Stomach (tissue), 19 donors: ENCODE data around the gene OR10J1. TPM values are rescaled to one million over a fixed set of nuclear protein-coding genes. Genes with fewer than 3 reads are reported as not detected.

Source experiments
- DNase-seq, 2 donors: peaks; one replicate each; pipeline versions ENCODE4 v3.0.0 to v3.0.0-alpha.2; 2013 to 2019
- H3K27ac ChIP-seq, 5 donors: fragments of 200-600 bp in 4 of 5; sonication (generic) in 4 of 5; one replicate each; pipeline ENCODE4 v1.5.1; 2013 to 2019; ENCODE audit warnings: mild to moderate bottlenecking in 1 of 5, moderate library complexity in 1 of 5
- H3K27me3 ChIP-seq, 3 donors: fragments of 200-600 bp; sonication (generic); one replicate each; pipeline ENCODE4 v1.5.1; 2017 to 2019; ENCODE audit warnings: mixed run types in 1 of 3
- H3K36me3 ChIP-seq, 4 donors: fragments of 200-600 bp; sonication (generic); 1 replicate in 3 of 4; 2 replicates in 1 of 4; pipeline ENCODE4 v1.5.1; 2016 to 2019
- H3K4me1 ChIP-seq, 4 donors: fragments of 200-600 bp; sonication (generic); one replicate each; pipeline ENCODE4 v1.5.1; 2016 to 2019
- H3K4me3 ChIP-seq, 4 donors: fragments of 200-600 bp; sonication (generic) in 3 of 4; one replicate each; pipeline ENCODE4 v1.5.1; 2016 to 2019; ENCODE audit warnings: mild to moderate bottlenecking in 1 of 4
- H3K9me3 ChIP-seq, 4 donors: fragments of 200-600 bp; sonication (generic); one replicate each; pipeline ENCODE4 v1.5.1; 2016 to 2019
- CTCF ChIP-seq, 7 experiments: fragments of 450-650 bp in 4 of 7; fragments of 200-600 bp in 3 of 7; sonication (generic) in 3 of 7; IDR thresholded peaks; one replicate each; pipeline ENCODE4 v1.5.1; 2016 to 2019; ENCODE audit warnings: antibody characterized with exemption in 7 of 7, control low read depth in 2 of 7, mild to moderate bottlenecking in 1 of 7
- EP300 ChIP-seq: sonication (generic); formaldehyde crosslinking; IDR thresholded peaks from one replicate; pipeline ENCODE4 v1.6.1; 2017; ENCODE audit warnings: antibody characterized with exemption
- POLR2A ChIP-seq, 4 donors: fragments of 450-650 bp; IDR thresholded peaks; one replicate each; pipeline ENCODE4 v1.6.1; 2016; ENCODE audit warnings: antibody characterized with exemption in 4 of 4, control low read depth in 2 of 4, mild to moderate bottlenecking in 1 of 4, moderate library complexity in 1 of 4
- POLR2AphosphoS5 ChIP-seq, 3 donors: sonication (generic); formaldehyde crosslinking; IDR thresholded peaks; one replicate each; pipeline ENCODE4 v1.6.1; 2016; ENCODE audit warnings: antibody characterized with exemption in 3 of 3
- WGBS, 5 donors: extraction: QIAGEN DNeasy Blood & Tissue Kit in 3 of 5; methylation state at CpG; one replicate each; pipeline versions ENCODE4 v1.1.5 to v1.1.7; 2013 to 2018; 5-methylcytosine and 5-hydroxymethylcytosine counted together
- intact Hi-C: fragments of 100-400 bp; cut with DNase I; formaldehyde crosslinking; loops from one replicate; pipeline ENCODE4 v1.15.1; 2023; ENCODE audit warnings: low total_unique reads
- long read RNA-seq, 10 donors: transcript quantifications; one replicate each; lab custom pipeline, GENCODE V29; 2026
- polyA plus RNA-seq, 3 donors: library from polyadenylated mRNA; stranded (reverse); fragments of 200-250 nt; gene quantifications; one replicate each; pipeline ENCODE4 v1.2.3, GENCODE V29; 2013
- total RNA-seq, 5 donors: library from RNA; depleted of rRNA; stranded (reverse); fragments of >200 nt; gene quantifications; one replicate each; pipeline versions ENCODE4 v1.1.0 to v1.2.3, GENCODE V29; 2014 to 2016
- donor health status: healthy with polysubstance abuse.
- donor health status: Bipolar disorder and iron deficiency.
- donor health status: healthy.

Gene OR10J1
- total RNA-seq (not detected), polyA plus RNA-seq (not detected)
- long read RNA-seq, donor 1, result 0 reads
- long read RNA-seq, donor 2, result 0 reads
- long read RNA-seq, donor 3, result 0 reads
- long read RNA-seq, donor 4, result 0 reads
- long read RNA-seq, donor 5, result 0 reads
- long read RNA-seq, donor 6, result 0 reads
- long read RNA-seq, donor 7, result 0 reads
- long read RNA-seq, donor 8, result 0 reads
- long read RNA-seq, donor 9, result 0 reads
- long read RNA-seq, donor 10, result 0 reads

GRCh38 chr1:159439422-159439821 lies at the start of gene OR10J1:
Gene OR10J1 (plus strand): TSS chr1:159439722. CDS start chr1:159439792, 70 bp downstream.
- no peak within 1 kb of the TSS for H3K27ac ChIP-seq
- no peak within 1 kb of the TSS for H3K4me3 ChIP-seq
- no peak for TF ChIP-seq CTCF (IDR thresholded peaks at IDR 0.05)
- TF ChIP-seq EP300, result no peak
- no peak for TF ChIP-seq POLR2AphosphoS5 (IDR thresholded peaks at IDR 0.05)
- TF ChIP-seq POLR2A (IDR thresholded peaks at IDR 0.05), result no peak
- H3K27me3 ChIP-seq, result no peaks in the 10 kb centered on the region
- intact Hi-C loops, result no loop called here
- no peaks in the 10 kb centered on the region for H3K36me3 ChIP-seq
- no peak for DNase-seq
- no peaks in the 10 kb centered on the region for H3K4me1 ChIP-seq
- no peaks in the 10 kb centered on the region for H3K9me3 ChIP-seq

- intact Hi-C loops, result no loop called here
- Histone ChIP-seq H3K4me3 (no peak overlapping the region), H3K36me3 (no peaks in the 10 kb centered on the region), H3K9me3 (no peaks in the 10 kb centered on the region), H3K4me1 (no peaks in the 10 kb centered on the region), H3K27ac (no peak overlapping the region), H3K27me3 (no peaks in the 10 kb centered on the region)
- TF ChIP-seq CTCF (IDR thresholded peaks at IDR 0.05) (no peak), POLR2AphosphoS5 (IDR thresholded peaks at IDR 0.05) (no peak), EP300 (no peak), POLR2A (IDR thresholded peaks at IDR 0.05) (no peak)
- WGBS, 5 donors, result 77 to 94% (median 85%) methylated on average over 2 of the region's 2 CpGs
- DNase-seq, result no peak
Observed at GRCh38 chr1:159406821-159407220, 32.7 kb upstream of the OR10J1 start.

GRCh38 chr1:159408862-159409400 lies 30.6 kb upstream of the OR10J1 start:
- Histone ChIP-seq H3K4me3 (no peak overlapping the region), H3K9me3 (peaks cover 0 to under 1% (median 0%) of the 10 kb centered on the region in 4 donors), H3K27ac (no peak overlapping the region), H3K27me3 (no peaks in the 10 kb centered on the region), H3K4me1 (no peaks in the 10 kb centered on the region), H3K36me3 (no peaks in the 10 kb centered on the region)
- peak in 1 of 2 donors; percentile 17 for DNase-seq
- no peak for TF ChIP-seq POLR2AphosphoS5 (IDR thresholded peaks at IDR 0.05)
- TF ChIP-seq CTCF (IDR thresholded peaks at IDR 0.05), result no peak
- no peak for TF ChIP-seq EP300
- TF ChIP-seq POLR2A (IDR thresholded peaks at IDR 0.05), result no peak
- WGBS, 5 donors, result 74 to 86% (median 80%) methylated on average over 6 of the region's 6 CpGs
- intact Hi-C loops, result no loop called here

GRCh38 chr1:159421821-159422220 lies 17.7 kb upstream of the OR10J1 start:
- no peak overlapping the region for H3K4me3 ChIP-seq
- H3K27ac ChIP-seq, result no peak overlapping the region
- no peaks in the 10 kb centered on the region for H3K4me1 ChIP-seq
- no peaks in the 10 kb centered on the region for H3K36me3 ChIP-seq
- TF ChIP-seq EP300 (no peak), POLR2AphosphoS5 (IDR thresholded peaks at IDR 0.05) (no peak), CTCF (IDR thresholded peaks at IDR 0.05) (no peak), POLR2A (IDR thresholded peaks at IDR 0.05) (no peak)
- no peak for DNase-seq
- intact Hi-C loops, result no loop called here
- H3K27me3 ChIP-seq, result no peaks in the 10 kb centered on the region
- peaks cover 0 to 46% (median 39%) of the 10 kb centered on the region in 4 donors for H3K9me3 ChIP-seq
- 78 to 84% (median 80%) methylated on average over 7 to 8 of the region's 8 CpGs for WGBS, 5 donors
